ENCODE measurements around the gene KRTAP10-4. TPM values are rescaled to one million over a fixed set of nuclear protein-coding genes. Genes with fewer than 3 reads are reported as not detected.
"Not testable (repeated sequence)": the region's sequence is repeated elsewhere in the genome, so short reads cannot be mapped to it uniquely, and the experiment has no call there.

The KRTAP10-4 gene
- total and polyA plus RNA-seq, 2 donors (not counting 1 experiment from before 2014, with no cell fraction given): not detected

DNA sequence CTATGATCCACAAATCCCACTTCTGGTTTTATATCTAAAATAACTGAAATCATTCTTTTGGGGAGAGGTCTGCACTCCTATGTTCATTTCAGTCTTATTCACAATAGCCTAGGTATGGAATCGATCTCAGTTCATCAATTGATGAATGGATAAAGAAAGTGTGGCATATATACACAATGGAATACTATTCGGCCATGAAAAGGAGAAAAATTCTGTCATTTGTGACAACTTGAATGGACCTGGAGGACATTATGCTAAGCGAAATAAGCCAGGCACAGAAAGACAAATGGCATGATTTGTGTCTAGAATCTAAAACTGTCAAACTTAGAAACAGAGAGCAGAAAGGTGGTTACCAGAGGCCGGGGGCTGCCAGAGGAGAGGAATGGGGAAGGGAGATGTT lies 33.0 kb downstream of the KRTAP10-4 start:
- no peak overlapping the region for H3K4me3 Mint-ChIP-seq
- no peak overlapping the region for H3K4me2 ChIP-seq (replicated peaks; ENCODE audit: low read depth, low read length, poor library complexity, severe bottlenecking)
- H3K36me3 ChIP-seq (replicated peaks in 1 of 2; ENCODE audit: control extremely low read depth in 1 of 2, control insufficient read depth in 1 of 2, extremely low read depth in 1 of 2, insufficient read depth in 2 of 2, low read length in 1 of 2): no peaks in the 10 kb centered on the region
- ATAC-seq (ENCODE audit: low read depth) (no peak), DNase-seq (no peak)
- peaks cover 39% of the 10 kb centered on the region for H3K27me3 Mint-ChIP-seq
- H3K9ac ChIP-seq (ENCODE audit: low read length): no peak overlapping the region
- peaks cover 0 to 10% (median 3%) of the 10 kb centered on the region in 4 experiments for H3K27me3 ChIP-seq (replicated peaks in 1 of 4; ENCODE audit: control extremely low read depth in 1 of 4, control insufficient read depth in 3 of 4, insufficient read depth in 4 of 4, low read length in 3 of 4)
- H3K4me3 ChIP-seq (ENCODE audit: control extremely low read depth in 1 of 5, extremely low read depth in 1 of 5, insufficient read depth in 1 of 5, low read depth in 2 of 5, low read length in 4 of 5): no peak overlapping the region
- ChIA-PET CTCF (no interaction called here), POLR2A (no interaction called here)
- 85% methylated on average over 2 of the region's 4 CpGs for WGBS (ENCODE audit: insufficient coverage)
- H3K9me3 Mint-ChIP-seq (ENCODE audit: insufficient read depth): peaks cover 17% of the 10 kb centered on the region
- H3K4me1 Mint-ChIP-seq: no peaks in the 10 kb centered on the region
- H3K27ac ChIP-seq (ENCODE audit: low read length in 2 of 2): no peak overlapping the region
- intact Hi-C loops (cut with micrococcal nuclease): no loop called here
- no peaks in the 10 kb centered on the region for H3K79me2 ChIP-seq (ENCODE audit: control insufficient read depth, insufficient read depth, low read length)
- no peaks in the 10 kb centered on the region for H3K4me1 ChIP-seq (ENCODE audit: control insufficient read depth in 2 of 2, insufficient read depth in 2 of 2, low read length in 2 of 2)
- peaks cover 4 to 27% (median 20%) of the 10 kb centered on the region in 3 donors for H3K9me3 ChIP-seq (ENCODE audit: control extremely low read depth in 1 of 3, control insufficient read depth in 2 of 3, insufficient read depth in 1 of 3, low read length in 2 of 3)
- H2AFZ ChIP-seq (ENCODE audit: insufficient read depth, low read depth, low read length, poor library complexity, severe bottlenecking): no peak overlapping the region
- H3K27ac Mint-ChIP-seq: no peak overlapping the region
- H4K20me1 ChIP-seq (ENCODE audit: control insufficient read depth, insufficient read depth, low read length, poor library complexity, severe bottlenecking): no peaks in the 10 kb centered on the region
- no peak for TF ChIP-seq EZH2 (IDR thresholded peaks at IDR 0.05; ENCODE audit: borderline replicate concordance, insufficient read depth, low read depth, low read length, poor library complexity, severe bottlenecking)
- TF ChIP-seq, protein P1, sequence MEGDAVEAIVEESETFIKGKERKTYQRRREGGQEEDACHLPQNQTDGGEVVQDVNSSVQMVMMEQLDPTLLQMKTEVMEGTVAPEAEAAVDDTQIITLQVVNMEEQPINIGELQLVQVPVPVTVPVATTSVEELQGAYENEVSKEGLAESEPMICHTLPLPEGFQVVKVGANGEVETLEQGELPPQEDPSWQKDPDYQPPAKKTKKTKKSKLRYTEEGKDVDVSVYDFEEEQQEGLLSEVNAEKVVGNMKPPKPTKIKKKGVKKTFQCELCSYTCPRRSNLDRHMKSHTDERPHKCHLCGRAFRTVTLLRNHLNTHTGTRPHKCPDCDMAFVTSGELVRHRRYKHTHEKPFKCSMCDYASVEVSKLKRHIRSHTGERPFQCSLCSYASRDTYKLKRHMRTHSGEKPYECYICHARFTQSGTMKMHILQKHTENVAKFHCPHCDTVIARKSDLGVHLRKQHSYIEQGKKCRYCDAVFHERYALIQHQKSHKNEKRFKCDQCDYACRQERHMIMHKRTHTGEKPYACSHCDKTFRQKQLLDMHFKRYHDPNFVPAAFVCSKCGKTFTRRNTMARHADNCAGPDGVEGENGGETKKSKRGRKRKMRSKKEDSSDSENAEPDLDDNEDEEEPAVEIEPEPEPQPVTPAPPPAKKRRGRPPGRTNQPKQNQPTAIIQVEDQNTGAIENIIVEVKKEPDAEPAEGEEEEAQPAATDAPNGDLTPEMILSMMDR (IDR thresholded peaks at IDR 0.05): no peak

DNA sequence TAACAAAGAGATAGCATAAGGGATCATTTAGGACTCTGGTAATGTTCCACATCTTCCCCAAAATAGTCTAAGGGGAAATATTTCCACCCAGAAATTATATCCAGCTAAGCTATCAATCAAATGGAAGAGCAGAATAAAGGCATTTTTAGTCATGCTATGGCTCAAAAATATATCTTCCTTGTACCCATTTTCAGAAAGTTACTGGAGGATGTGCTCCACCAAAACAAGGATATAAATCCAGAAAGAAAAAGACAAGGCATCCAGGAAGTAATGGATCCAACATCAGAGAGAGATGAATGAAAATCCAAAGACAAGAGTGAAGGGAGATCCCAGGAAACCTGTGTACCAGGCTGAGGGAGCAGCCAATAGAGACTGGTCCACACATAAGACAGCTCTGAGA lies 35.7 kb downstream of the KRTAP10-4 start:
- Mint-ChIP-seq H3K9me3 (ENCODE audit: insufficient read depth) (peaks cover 19% of the 10 kb centered on the region), H3K4me3 (no peak overlapping the region), H3K27ac (no peak overlapping the region), H3K27me3 (peaks cover 32% of the 10 kb centered on the region), H3K4me1 (no peaks in the 10 kb centered on the region)
- H2AFZ ChIP-seq (ENCODE audit: insufficient read depth, low read depth, low read length, poor library complexity, severe bottlenecking): no peak overlapping the region
- DNase-seq (no peak), ATAC-seq (ENCODE audit: low read depth) (no peak)
- no peaks in the 10 kb centered on the region for H4K20me1 ChIP-seq (ENCODE audit: control insufficient read depth, insufficient read depth, low read length, poor library complexity, severe bottlenecking)
- no peaks in the 10 kb centered on the region for H3K36me3 ChIP-seq (replicated peaks in 1 of 2; ENCODE audit: control extremely low read depth in 1 of 2, control insufficient read depth in 1 of 2, extremely low read depth in 1 of 2, insufficient read depth in 2 of 2, low read length in 1 of 2)
- H3K4me2 ChIP-seq (replicated peaks; ENCODE audit: low read depth, low read length, poor library complexity, severe bottlenecking): no peak overlapping the region
- H3K4me1 ChIP-seq (ENCODE audit: control insufficient read depth in 2 of 2, insufficient read depth in 2 of 2, low read length in 2 of 2): no peaks in the 10 kb centered on the region
- intact Hi-C loops (cut with micrococcal nuclease): no loop called here
- H3K27me3 ChIP-seq (replicated peaks in 1 of 4; ENCODE audit: control extremely low read depth in 1 of 4, control insufficient read depth in 3 of 4, insufficient read depth in 4 of 4, low read length in 3 of 4): peaks cover 0 to 6% (median 0%) of the 10 kb centered on the region in 4 experiments
- H3K4me3 ChIP-seq (ENCODE audit: control extremely low read depth in 1 of 5, extremely low read depth in 1 of 5, insufficient read depth in 1 of 5, low read depth in 2 of 5, low read length in 4 of 5): no peak overlapping the region
- no peaks in the 10 kb centered on the region for H3K79me2 ChIP-seq (ENCODE audit: control insufficient read depth, insufficient read depth, low read length)
- ChIA-PET CTCF (no interaction called here), POLR2A (no interaction called here)
- H3K9ac ChIP-seq (ENCODE audit: low read length): no peak overlapping the region
- TF ChIP-seq, protein P1 (IDR thresholded peaks at IDR 0.05): no peak
- TF ChIP-seq EZH2 (IDR thresholded peaks at IDR 0.05; ENCODE audit: borderline replicate concordance, insufficient read depth, low read depth, low read length, poor library complexity, severe bottlenecking): no peak
- peaks cover 4 to 29% (median 25%) of the 10 kb centered on the region in 3 donors for H3K9me3 ChIP-seq (ENCODE audit: control extremely low read depth in 1 of 3, control insufficient read depth in 2 of 3, insufficient read depth in 1 of 3, low read length in 2 of 3)
- no peak overlapping the region for H3K27ac ChIP-seq (ENCODE audit: low read length in 2 of 2)

DNA sequence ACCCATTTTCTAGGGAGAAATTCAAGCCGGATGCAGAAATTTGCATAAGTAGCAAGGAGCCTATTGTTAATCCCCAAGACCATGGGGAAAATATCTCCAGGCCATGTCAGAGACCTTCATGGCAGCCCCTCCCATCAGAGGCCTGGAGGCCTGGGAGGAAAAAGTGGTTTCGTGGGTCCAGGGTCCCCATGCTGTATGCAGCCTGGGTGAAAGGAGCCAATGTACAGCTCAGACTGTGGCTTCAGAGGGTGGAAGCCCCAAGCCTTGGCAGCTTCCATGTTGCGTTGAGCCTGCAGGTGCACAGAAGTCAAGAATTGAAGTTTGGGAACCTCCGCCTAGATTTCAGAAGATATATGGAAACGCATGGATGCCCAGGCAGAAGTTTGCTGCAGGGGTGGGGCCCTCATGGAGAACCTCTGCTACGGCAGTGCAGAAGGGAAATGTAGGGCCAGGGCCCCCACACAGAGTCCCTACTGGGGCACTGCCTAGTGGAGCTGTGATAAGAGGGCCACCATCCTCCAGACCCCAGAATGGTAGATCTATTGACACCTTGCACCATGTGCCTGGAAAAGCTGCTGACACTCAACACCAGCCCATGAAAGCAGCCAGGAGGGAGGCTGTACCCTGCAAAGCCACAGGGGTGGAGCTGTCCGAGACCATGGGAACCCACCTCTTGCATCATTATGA lies 36.8 kb downstream of the KRTAP10-4 start:
- DNase-seq; H3K27me3 ChIP-seq (replicated peaks in 1 of 4; ENCODE audit: control extremely low read depth in 1 of 4, control insufficient read depth in 3 of 4, insufficient read depth in 4 of 4, low read length in 3 of 4); H3K27ac ChIP-seq (ENCODE audit: low read length in 2 of 2); H4K20me1 ChIP-seq (ENCODE audit: control insufficient read depth, insufficient read depth, low read length, poor library complexity, severe bottlenecking); H3K4me3 Mint-ChIP-seq; CTCF ChIA-PET; H3K4me2 ChIP-seq (replicated peaks; ENCODE audit: low read depth, low read length, poor library complexity, severe bottlenecking); H3K36me3 ChIP-seq (replicated peaks in 1 of 2; ENCODE audit: control extremely low read depth in 1 of 2, control insufficient read depth in 1 of 2, extremely low read depth in 1 of 2, insufficient read depth in 2 of 2, low read length in 1 of 2); H3K9ac ChIP-seq (ENCODE audit: low read length); H2AFZ ChIP-seq (ENCODE audit: insufficient read depth, low read depth, low read length, poor library complexity, severe bottlenecking); H3K79me2 ChIP-seq (ENCODE audit: control insufficient read depth, insufficient read depth, low read length); H3K4me3 ChIP-seq (ENCODE audit: control extremely low read depth in 1 of 5, extremely low read depth in 1 of 5, insufficient read depth in 1 of 5, low read depth in 2 of 5, low read length in 4 of 5); intact Hi-C loops (cut with micrococcal nuclease); H3K27ac Mint-ChIP-seq; POLR2A ChIA-PET; ATAC-seq (ENCODE audit: low read depth); H3K4me1 ChIP-seq (ENCODE audit: control insufficient read depth in 2 of 2, insufficient read depth in 2 of 2, low read length in 2 of 2); H3K4me1 Mint-ChIP-seq: not testable (repeated sequence)
- WGBS (ENCODE audit: insufficient coverage): 94% methylated on average over 6 of the region's 7 CpGs
- peaks cover 4 to 31% (median 25%) of the 10 kb centered on the region in 3 donors for H3K9me3 ChIP-seq (ENCODE audit: control extremely low read depth in 1 of 3, control insufficient read depth in 2 of 3, insufficient read depth in 1 of 3, low read length in 2 of 3)
- Mint-ChIP-seq H3K27me3 (peaks cover 25% of the 10 kb centered on the region), H3K9me3 (ENCODE audit: insufficient read depth) (peaks cover 19% of the 10 kb centered on the region)
